Endometrium (tissue), 2 donors: ENCODE data around the gene MYO16.

ENCODE experiments used
- FAIRE-seq: peaks from 2 replicates; lab custom pipeline; 2012; peaks lifted over from hg19 to GRCh38; lab: Jason Lieb, UNC
- donor health status: control.
- donor health status: control.

Gene MYO16

DNA sequence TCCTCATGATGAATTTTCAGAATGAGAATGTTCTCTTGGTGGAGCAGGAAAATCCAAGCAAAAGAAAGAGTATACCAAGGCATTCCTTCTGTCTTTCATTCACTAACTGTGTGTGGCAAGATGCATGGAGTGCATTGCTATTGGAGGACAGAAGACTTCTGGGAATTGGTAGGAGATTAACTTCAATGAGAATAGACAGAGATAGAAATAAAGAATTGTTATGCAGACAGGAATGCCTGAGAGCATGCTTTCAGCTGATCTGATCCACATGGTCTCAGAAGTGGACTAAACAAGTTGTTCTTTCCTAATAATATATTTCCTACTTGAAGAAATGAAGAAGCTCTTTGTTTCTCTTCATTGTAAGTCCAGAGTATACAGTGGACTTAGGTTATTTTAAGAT, 303.6 kb downstream of the MYO16 start:
- no peak for FAIRE-seq

GRCh38 chr13:108938155-108938554, 308.7 kb downstream of the MYO16 start:
- FAIRE-seq: no peak

- FAIRE-seq: no peak
Observed at GRCh38 chr13:108940121-108940520, 310.7 kb downstream of the MYO16 start.

DNA sequence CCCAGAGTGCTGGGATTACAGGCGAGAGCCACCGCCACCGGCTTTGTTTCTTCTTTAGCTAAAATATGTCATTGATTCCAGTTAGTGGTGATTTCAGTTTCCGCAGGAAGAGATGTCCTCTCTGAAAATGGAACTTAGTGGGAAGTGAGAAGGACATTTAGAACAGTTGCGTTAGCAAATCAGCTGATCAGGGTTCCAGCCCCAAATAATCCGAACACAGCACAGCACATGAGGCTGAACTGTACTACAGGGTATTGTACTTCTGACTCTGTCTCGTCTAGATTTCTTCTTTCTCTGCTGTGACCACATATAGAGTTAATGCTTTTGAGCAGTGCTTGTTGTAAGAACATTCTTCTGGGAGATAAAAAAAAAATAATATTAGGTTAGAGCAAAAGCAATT, 314.4 kb downstream of the MYO16 start:
- FAIRE-seq: no peak

DNA sequence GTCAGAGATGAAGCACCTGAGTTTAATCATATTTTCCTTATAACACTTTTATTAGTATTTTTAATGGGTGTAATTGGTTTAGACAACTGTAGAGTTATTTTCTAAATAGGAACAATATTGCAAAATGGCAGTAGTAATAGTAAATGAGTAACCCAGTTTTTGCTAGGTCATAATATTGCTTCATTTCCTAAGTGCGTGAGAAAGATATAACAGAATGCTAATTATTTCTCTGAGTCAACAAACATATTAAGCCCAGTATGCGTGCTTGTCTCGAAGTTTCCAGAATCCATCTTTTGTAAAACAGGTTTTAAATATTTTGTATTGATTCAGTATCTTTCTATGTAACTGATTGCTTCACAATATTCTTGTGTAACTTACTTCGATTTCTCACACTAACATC, 315.3 kb downstream of the MYO16 start:
- FAIRE-seq: no peak

- peak; percentile 53 for FAIRE-seq
Observed at GRCh38 chr13:108947551-108948030, 318.2 kb downstream of the MYO16 start.

- FAIRE-seq: no peak
Observed at GRCh38 chr13:108948251-108948671, 318.9 kb downstream of the MYO16 start.

- FAIRE-seq: no peak
Observed at GRCh38 chr13:108950333-108951010, 321.1 kb downstream of the MYO16 start.

- FAIRE-seq: no peak
Observed at GRCh38 chr13:108955741-108956140, 326.3 kb downstream of the MYO16 start.

GRCh38 chr13:108957369-108958012, 328.1 kb downstream of the MYO16 start:
- FAIRE-seq: no peak

- FAIRE-seq: peak; percentile 54
Observed at GRCh38 chr13:108958013-108958376, 328.6 kb downstream of the MYO16 start.

- FAIRE-seq: no peak
Observed at GRCh38 chr13:108959234-108959633, 329.8 kb downstream of the MYO16 start.

GRCh38 chr13:108960006-108960405, 330.6 kb downstream of the MYO16 start:
- FAIRE-seq: no peak

GRCh38 chr13:108961542-108962125, 332.2 kb downstream of the MYO16 start:
- peak; percentile 46 for FAIRE-seq

DNA sequence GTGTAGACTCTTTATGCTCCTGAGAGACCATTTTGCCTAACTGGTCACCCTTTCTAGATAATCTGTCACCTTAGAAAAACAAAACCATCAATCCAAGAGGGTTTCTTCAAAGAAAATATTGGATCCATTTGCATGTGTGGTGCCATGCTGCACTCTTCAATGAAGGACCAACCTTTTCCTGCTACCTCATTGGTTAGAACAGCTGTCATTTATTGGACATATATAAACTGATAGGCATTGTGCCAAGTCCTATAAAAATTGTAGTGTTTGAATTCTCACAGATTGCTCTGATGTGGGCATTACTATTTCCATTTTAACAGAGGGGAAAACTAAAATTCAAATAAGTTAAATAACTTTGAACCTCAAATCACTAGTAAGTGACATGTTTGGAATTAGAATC, 333.2 kb downstream of the MYO16 start:
- FAIRE-seq: no peak

GRCh38 chr13:108963276-108963810, 333.9 kb downstream of the MYO16 start:
- no peak for FAIRE-seq

DNA sequence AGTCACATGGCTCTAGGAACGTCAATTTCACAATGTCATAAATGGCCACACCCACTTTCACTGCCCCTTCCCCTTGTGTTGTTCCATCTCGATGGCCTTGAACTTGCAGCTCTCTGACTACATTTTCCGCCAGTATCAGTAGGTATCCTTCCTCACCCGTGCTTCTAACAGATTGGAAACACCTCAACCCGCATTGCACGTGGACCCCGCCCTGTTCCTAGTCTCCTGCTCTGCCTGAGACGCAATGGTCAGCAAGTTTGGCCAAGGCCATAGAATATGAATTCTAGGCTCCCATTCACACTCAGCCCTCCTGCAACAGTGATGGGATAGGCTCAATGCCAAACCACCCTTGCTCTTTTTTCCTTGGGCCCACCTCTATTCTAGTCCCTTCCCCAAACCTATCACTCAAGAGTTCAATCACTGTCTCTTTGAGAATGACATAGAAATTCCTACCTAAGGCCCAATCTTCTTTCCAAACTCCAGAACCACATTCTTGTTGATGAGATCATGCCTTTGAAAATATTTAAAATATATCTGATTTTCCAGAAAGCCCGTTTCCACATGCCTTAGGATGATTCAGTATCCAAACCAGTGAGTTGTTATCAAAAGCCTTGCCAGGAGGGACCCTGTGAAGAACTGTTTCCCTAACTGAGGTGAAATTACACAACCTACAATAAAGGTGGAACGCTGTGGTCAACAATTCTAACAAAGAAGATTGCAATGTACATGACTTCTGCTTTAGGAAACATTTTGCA, 334.6 kb downstream of the MYO16 start:
- no peak for FAIRE-seq

- FAIRE-seq: no peak
Observed at GRCh38 chr13:108964606-108965005, 335.2 kb downstream of the MYO16 start.

GRCh38 chr13:108967371-108967770, 338.0 kb downstream of the MYO16 start:
- FAIRE-seq: no peak

DNA sequence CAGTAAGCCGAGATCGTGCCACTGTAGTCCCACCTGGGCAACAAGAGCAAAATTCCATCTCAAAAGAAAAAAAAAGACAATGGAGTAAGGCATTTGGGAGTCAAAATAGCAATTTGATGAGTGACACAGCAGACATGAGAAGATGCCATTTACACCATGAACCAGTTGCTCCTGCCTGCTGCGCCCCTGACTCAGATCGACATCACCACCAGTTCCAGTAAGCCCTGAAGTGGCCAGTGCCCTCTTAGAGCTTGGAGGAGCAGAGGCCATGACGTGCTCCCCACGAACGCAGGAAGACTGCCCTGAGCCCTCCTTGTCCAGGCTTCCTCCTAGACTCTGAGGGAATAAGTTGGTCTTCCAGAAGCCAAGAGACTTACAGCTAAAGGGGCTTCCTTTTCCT, 339.2 kb downstream of the MYO16 start:
- FAIRE-seq: no peak

- FAIRE-seq: no peak
Observed at GRCh38 chr13:108974686-108975085, 345.3 kb downstream of the MYO16 start.

GRCh38 chr13:108980237-108980636, 350.8 kb downstream of the MYO16 start:
- no peak for FAIRE-seq

DNA sequence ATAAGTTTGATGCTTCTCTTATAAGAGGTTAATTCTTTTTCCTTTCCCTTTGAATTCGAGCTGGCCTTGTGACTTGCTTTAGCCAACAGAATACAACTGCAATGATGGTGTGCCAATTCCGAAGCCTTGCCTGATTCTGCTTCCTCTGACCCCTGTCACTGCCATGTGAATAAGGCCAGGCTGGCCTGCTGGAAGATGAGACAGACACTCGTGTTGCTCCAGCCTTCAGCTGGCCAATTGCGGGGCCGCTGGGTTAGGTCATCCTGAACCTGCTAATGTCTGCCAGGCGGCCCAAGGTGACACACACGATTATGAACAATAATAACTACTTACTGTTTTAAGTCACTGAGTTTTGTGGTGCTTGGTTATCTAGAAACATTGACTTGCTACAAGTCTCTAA, 352.0 kb downstream of the MYO16 start:
- no peak for FAIRE-seq
